ENCODE results near the gene TRMT1.

Gene TRMT1

GRCh38 chr19:13069415-13070359 is 46.9 kb downstream of the TRMT1 start:
- no peak for DNase-seq

DNA sequence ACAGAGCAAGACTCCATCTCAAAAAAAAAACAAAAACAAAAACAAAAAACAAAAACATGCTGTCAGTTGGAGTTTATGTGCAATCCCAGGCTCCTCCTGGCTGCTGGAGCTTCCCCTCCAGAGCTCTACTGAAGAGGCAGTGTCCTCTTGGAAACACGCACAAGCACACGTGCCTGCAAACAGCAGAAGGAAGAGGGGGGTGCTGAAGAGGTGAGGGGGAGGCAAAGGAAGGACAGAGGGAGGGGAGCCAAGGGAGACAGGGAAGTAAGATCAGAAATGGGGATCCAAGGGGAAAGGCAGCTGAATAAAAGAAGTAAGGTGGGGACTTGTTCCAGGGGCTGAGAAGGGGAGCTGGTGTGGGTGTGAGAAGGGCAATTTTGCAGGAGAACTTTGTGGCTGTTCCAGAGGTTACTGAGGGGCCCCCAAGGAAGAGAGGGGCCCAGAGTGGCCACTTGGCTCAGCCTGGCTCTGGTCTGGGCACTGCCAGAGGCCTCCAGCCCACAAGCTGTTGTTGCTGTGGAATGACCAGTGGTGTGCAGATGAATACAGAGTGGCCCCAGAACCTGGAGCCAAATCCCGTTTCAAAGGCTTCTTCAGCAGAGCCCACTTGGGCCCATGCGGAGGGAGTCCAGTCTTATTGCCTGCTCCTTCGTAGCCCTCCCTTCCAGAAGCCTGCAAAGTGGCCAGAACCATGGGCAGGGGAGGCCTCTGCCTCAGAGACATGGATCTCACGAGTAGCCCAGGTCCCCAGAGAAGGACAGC is 48.3 kb downstream of the TRMT1 start:
- DNase-seq = no peak

- DNase-seq = no peak
Observed at GRCh38 chr19:13066933-13067807, 49.4 kb downstream of the TRMT1 start.

DNA sequence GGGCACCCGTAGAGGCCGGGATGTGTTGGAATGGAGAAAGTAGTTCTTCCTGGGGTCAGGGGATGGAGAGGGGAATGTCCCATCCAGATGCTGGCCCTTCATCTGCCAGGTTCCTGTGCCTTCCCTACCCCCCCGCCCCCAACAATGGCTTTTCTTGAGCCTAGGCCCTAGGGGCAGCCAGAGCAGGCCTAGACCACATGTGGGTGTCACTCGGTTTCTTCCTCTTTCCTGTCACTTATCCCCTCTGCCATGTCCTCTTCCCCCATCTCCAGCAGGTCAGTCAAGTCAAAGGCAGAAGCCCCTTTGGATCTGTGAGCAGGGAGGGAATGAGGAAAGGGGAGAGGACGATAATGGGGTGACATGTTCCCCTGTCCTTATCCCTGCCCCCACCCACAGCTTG is 50.3 kb downstream of the TRMT1 start:
- DNase-seq = no peak

DNA sequence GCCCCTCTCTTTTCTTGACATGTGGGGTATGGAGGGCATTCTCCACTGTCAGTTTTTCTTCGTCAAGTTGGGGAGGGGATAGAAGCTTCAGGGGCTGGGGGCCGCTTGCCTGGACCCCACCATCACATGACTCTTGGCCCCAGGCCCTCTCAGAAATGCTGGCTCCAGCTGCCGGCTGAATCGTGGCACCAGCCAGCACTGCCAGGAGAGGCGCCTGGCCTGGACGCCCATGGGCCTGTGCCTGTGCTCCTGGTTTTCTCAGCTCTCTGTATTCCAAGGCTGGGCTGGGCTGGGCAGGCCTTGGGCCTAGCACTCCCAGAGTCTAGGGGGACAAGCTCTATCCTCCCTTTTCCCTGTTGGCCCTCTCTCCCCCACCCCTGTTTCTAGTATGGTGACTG is 52.4 kb downstream of the TRMT1 start:
- DNase-seq = no peak

- DNase-seq = no peak
Observed at GRCh38 chr19:13063461-13064091, 53.0 kb downstream of the TRMT1 start.

DNA sequence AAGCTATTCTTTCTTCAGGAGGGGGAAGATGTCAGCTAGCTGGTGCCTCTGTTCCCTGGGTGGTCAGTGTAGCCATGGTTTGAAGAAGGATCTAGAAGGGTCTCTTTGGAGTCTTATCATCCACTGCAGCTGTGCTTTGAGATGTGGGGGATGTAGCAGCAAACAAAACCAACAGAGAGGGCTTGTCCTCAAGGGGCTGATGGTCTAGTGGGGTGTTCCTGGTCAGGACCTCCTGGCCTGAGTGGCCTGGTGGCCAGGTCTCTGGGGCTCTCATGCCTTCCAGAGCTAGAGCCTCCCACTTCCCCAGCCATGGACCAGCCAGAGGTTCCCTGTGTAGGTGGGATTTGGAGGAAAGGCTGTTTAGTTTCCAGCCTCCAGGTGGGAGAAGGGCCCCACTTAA is 54.2 kb downstream of the TRMT1 start:
- no peak for DNase-seq

- peak; percentile 69 for DNase-seq
Observed at GRCh38 chr19:13060964-13061927, 55.3 kb downstream of the TRMT1 start.

GRCh38 chr19:13060233-13060963 is 56.1 kb downstream of the TRMT1 start:
- DNase-seq = no peak

DNA sequence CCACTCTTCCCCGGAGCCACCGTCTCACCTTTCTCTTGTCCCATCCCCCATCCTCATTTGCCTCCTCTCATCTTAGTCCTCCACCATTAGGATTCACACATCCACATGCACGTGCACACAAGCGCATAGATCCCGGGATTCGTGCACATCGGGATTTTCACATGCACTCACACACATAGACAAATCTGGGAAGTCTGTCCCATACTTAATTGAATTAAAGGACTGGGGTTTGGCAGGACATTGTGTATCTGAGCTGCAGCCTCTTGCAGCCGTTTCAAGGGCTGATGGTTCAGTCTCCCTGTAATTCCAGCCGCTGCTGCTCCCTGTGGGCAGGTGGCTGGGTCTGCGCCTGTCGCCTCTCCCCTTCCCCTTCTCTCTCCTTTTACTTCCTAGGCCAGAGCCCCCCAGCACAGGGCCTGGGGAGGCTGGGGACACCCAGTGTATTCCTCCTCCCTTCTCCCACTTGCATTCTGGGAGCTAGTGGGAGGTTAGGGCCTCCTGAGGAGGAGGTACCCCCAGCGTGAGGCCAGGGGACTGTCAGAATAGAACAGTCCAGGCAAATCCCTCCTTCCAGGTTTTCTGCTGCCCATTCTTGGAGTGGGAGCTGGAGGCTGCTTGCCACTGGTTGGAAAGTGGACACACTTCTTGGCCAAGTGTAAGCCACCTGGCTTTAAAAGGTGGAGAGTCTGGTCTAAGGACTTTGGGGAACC is 57.4 kb downstream of the TRMT1 start:
- DNase-seq = no peak

GRCh38 chr19:13057744-13058143 is 58.8 kb downstream of the TRMT1 start:
- DNase-seq = no peak

- DNase-seq = no peak
Observed at GRCh38 chr19:13057147-13057572, 59.4 kb downstream of the TRMT1 start.

- DNase-seq = no peak
Observed at GRCh38 chr19:13056052-13056660, 60.4 kb downstream of the TRMT1 start.

DNA sequence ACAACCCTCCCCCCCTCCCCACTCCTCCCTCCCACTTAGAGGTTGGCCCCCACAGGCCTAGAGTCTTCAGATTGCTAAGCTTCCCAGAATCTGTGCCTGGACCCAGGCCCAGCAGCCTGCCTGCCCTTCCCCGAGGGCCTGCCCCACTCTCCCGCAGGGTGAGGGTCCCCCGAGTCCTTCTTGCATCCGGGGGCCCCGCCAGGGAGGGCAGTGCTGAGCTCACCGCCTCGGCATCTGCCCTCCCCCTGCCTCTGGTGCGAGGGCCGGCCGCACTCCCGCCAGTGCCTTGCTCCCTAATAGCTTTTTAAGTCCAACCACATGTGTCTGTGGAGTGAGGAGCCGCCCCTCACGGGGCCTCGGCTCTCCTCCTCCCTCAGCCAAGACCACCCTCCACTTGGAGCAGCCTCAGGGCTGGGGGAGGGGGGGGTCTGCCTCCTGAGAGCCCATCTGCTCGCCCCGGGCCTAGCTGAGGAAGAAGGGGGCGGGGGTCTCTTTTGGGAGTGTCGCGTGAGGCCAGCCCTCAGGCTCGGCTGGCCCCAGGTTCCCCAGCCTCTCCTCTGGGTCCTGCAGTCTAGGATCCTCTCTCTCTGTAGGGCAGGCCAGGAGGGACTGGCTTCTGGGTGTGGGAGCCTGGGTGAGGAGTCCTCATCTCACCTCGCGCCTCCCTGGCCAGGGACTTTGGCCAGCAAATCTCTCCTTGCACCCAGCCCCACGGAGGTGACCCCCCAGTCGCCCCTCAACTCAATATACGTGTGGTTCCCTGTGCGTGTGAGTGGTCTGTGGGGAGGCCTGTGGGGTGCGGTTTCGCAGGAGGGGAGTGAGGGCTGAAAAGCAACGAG is 61.1 kb downstream of the TRMT1 start:
- no peak for DNase-seq

Data from stimulated activated naive CD4-positive, alpha-beta T cell treated with Interleukin-2 at 50 U/mL for 16 hours (primary cell).